ENCODE measurements around the gene ARHGEF7.
"Not testable (repeated sequence)": the region's sequence is repeated elsewhere in the genome, so short reads cannot be mapped to it uniquely, and the experiment has no call there.

Gene ARHGEF7

DNA sequence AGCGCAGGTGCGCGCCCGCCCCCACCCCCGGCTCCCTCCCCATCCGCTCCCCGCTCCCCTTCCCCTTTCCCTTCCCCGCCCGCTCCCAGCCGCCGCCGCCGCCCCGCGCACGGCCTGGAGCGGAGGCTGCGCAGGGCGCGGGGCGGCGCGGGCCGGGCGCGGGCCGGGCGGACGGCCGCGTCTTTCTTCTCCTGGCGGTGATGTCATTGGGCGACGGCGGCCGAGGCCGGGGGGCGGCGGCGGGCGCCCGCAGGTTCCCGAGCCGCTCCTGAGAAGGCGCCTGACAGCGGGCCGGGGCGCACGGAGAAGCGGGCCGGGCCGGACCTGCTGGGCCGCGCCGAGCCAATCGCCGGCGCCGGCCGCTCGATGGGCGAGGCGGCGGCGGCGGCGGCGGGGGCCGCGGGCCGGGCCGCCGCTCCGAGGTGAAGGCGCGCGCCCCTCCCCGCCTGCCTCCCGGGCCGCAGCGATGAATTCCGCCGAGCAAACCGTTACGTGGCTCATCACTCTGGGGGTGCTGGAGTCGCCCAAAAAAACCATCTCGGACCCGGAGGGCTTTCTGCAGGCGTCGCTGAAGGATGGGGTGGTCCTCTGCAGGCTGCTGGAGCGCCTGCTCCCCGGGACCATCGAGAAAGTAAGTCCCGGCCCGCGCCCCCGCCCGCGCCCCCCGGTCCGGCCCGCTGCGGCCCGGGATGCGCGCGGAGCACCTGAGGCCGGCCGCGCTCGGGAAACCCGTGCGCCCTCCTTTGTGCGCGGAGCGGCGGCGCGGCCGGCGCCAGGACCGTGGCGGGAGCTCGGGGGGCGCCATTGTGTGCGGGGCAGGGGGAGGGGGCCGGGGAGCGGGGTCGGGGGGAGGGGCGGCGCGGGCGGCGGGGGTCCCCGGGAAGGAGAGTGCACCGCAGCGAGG lies at the start of gene ARHGEF7:
Gene ARHGEF7, plus strand, starts transcription at position 250 of the 904 bp plus-strand sequence. Its CDS starts 217 bp downstream, at position 467.
- no peak for DNase-seq

DNA sequence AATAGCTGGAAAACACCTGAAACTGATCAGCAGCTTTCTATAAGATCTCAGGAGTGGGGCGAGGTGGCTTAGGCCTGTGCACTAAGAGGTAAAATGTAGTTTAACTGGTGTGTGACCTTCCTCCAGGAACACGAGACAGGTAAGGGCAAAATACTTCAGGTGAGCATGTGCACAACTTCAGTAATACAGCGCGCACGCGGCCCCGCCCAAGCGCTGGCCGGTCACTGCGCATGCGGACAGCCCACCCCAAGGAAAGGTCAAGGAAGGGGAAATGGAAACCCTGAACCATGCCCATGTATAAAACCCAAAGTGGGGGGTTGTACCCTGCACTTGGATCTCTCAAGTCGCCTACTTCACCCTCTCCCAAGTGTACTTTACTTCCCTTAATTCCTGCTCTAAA lies 49.4 kb upstream of the ARHGEF7 start:
- DNase-seq = no peak

GRCh38 chr13:111066544-111066943 lies 48.6 kb upstream of the ARHGEF7 start:
- DNase-seq = no peak

DNA sequence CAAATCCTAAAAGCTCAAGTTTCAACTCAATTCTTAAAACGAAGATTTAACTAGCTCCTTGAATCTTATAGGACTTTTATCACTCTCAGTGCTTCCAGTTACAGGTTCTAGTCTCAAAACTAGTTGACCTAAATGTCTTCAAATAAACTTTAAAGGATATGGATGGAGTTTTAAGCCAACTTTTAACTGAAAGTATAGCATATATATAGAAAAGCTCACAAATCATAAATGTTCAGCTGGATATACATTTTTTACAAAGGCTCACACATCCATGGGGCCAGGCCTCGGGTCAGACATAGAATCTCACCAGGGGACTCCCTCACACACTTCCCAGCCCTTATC lies 47.1 kb upstream of the ARHGEF7 start:
- no peak for DNase-seq

DNA sequence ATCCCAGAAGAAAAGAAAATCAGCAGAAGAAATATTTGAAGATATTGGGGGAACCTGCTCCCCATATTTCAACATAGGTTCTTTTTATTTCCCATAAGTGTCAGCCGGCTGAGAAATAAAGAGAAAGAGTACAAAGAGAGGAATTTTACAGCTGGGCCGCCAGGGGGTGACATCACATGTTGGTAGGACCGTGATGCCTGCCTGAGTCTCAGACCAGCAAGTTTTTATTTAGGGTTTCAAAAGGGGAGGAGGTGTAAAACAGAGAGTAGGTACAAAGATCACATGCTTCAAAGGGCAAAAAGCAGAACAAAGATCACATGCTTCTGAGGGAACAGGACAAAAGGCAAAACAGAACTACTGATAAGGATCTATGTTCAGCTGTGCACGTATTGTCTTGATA lies 44.0 kb upstream of the ARHGEF7 start:
- DNase-seq = peak; percentile 73

DNA sequence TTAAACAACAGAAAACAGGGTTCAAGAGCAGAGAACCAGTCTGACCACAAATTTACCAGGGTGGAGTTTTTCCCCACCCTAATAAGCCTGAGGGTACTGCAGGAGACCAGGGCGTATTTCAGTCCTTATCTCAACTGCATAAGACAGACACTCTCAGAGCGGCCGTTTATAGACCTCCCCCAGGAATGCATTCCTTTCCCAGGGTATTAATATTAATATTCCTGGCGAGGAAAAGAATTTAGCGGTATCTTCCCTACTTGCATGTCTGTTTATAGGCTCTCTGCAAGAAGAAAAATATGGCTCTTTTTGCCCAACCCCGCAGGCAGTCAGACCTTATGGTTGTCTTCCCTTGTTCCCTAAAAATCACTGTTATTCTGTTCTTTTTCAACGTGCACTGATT lies 43.6 kb upstream of the ARHGEF7 start:
- not testable (repeated sequence) for DNase-seq

DNA sequence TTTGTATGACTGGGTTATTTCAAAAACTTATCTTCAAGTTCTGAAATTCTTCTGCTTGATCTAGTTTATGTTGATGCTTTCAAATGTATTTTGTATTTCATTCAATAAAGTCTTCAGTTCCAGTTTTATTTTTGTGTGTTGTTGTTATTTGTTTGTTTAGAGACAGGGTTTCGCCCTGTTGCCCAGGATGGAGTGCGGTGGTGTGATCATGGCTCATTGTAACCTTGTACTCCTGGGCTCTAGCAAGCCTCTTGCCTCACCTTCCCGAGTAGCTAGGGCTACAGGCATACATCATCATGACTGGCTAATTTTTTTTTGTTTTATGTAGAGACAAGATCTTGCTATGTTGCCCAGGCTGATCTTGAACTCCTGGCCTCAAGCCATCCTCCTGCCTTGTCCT lies 40.3 kb upstream of the ARHGEF7 start:
- DNase-seq = no peak

DNA sequence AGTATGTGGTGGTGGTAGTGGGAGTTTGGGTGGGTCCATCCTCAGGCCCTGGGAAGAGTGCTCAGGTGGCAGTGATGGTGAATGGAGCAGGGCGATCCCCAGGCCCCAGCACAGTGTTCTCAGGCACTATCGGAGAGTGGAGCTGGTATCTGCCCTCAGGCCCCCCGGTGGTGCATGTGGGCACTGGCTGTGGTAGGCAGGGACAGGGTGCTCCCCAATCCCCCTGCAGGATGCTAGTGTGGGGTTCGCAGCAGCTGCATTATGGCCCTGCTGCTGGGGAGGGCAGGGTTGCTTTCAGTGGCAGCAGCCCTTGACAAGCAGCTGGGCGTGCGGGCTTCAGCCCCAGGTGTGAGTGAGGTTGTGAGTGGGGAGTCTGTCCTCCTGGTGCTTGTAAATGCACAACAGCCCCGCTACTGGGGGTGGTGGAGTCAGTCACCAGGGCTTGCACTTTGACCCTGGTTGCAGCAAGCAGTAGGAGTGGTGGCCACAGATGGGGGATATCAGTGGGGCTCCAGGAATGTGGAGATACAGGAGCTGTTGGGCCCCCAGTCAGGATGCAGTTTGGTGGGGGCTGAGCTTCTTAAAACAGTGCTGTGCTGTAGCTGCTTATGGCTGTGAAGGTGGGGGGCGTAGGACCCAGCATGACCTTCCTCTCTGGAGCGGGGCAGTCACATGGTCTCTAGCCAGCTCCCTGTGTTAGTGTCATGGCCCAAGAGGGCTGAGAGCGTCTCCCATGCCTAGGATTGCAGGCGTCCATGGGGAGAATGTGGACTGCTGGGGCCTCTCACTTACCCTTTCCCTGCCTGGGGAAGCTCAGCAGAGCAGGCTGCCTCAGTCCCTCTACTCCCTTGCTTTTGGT lies 38.7 kb upstream of the ARHGEF7 start:
- no peak for DNase-seq

- no peak for DNase-seq
Measured at GRCh38 chr13:111079375-111079774, 35.7 kb upstream of the ARHGEF7 start.

- DNase-seq = no peak
Measured at GRCh38 chr13:111080642-111081041, 34.5 kb upstream of the ARHGEF7 start.

GRCh38 chr13:111082240-111082639 lies 32.9 kb upstream of the ARHGEF7 start:
- no peak for DNase-seq

DNA sequence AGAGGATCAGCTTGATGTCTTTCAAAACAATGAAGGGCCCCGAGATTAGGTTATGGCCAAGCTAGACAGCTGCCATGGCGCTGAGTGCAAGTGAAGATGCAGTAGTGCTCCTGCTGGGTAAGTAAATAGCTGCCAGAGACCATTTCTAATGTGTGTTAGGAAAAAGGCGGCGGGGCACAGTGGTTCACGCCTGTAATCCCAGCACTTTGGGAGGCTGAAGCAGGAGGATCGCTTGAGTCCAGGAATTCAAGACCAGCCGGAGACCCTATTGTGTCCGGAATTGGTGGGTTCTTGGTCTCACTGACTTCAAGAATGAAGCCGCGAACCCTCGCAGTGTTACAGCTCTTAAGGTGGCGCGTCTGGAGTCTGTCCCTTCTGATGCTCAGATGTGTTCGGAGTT lies 32.3 kb upstream of the ARHGEF7 start:
- DNase-seq = not testable (repeated sequence)

DNA sequence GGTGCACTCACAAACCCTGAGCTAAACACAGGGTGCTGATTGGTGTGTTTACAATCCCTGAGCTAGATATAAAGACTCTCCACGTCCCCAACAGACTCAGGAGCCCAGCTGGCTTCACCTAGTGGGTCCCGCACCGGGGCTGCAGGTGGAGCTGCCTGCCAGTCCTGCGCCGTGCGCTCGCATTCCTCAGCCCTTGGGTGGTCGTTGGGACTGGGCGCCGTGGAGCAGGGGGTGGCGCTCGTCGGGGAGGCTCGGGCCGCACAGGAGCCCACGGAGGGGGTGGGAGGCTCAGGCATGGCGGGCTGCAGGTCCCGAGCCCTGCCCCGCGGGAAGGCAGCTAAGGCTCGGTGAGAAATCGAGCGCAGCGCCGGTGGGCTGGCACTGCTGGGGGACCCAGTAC lies 31.4 kb upstream of the ARHGEF7 start:
- DNase-seq = not testable (repeated sequence)

DNA sequence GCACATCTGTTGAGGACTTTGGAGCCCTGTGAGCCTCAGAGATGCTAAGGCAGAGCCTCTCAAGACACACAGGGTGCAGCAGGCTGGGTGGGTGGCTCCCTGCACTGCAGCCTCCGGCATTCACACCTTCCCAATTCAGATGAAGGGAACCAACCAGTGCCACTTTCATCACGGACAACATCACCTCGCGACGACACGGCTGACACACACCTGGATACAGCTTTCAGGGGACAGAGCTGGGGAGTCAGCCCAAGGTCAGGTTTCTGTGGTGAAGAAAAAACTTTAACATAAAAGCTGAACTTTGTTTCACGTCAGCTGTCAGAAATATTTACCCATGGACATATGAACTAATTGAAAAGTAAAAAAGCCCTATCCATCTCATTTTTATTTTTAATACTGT lies 24.9 kb upstream of the ARHGEF7 start:
- no peak for DNase-seq

GRCh38 chr13:111092685-111093084 lies 22.4 kb upstream of the ARHGEF7 start:
- no peak for DNase-seq

DNA sequence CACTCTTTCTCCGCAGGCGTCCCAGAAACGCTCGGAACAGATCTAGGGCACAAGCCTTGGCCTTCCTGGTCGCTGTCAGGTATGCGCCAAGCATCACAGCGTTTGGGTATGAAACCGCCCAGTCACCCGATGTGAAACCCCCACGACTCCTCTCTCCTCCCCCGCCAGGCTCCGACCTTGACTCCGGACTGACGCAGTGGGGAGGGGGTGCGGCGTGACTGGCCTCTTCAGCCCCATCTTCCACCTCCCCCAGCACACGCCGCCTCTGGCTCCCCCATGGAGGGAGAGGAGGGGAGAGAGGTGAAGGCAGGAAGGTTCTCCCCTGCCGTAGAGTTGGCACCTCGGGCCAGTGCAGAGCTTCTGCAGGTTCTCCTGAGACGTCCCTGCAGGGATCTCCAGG lies 22.0 kb upstream of the ARHGEF7 start:
- no peak for DNase-seq

DNA sequence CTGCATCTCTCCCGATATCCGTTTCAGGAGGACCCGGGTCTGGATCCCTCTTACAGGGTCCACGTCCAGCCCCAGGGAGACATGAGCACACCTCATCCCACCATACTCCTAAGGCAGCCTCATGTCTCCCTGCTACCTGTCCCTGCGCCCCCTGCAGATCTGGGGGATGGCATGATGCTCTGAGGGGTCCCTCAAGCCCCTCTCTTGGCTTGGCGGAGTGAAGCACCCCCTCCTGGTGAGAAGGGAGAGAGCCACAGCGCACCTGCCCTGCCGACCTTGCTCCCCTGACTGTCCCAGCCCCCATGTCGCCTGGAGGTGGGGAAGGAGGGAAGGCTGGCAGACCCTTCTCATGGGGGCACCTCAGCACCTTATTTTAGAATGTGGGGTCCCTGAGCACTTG lies 21.5 kb upstream of the ARHGEF7 start:
- DNase-seq = no peak

GRCh38 chr13:111095031-111095840 lies 19.9 kb upstream of the ARHGEF7 start:
- peak; percentile 23 for DNase-seq

GRCh38 chr13:111095911-111096501 lies 19.1 kb upstream of the ARHGEF7 start:
- DNase-seq = no peak

GRCh38 chr13:111099290-111099689 lies 15.8 kb upstream of the ARHGEF7 start:
- DNase-seq = peak; percentile 21

- DNase-seq = no peak
Measured at GRCh38 chr13:111110054-111110453, 5.1 kb upstream of the ARHGEF7 start.

- DNase-seq = no peak
Measured at GRCh38 chr13:111111376-111111937, 3.7 kb upstream of the ARHGEF7 start.
